HK-2 (cell line): ENCODE data around the gene MKRN1.
"Not testable (repeated sequence)": the region's sequence is repeated elsewhere in the genome, so short reads cannot be mapped to it uniquely, and the experiment has no call there.

ENCODE experiments used
- DNase-seq: peaks from one replicate; pipeline ENCODE4 v3.0.0-alpha.2; 2018; ENCODE audit not compliant: unreplicated experiment

The MKRN1 gene

GRCh38 chr7:140485500-140486265, 6.4 kb upstream of the MKRN1 start:
- DNase-seq = no peak

- no peak for DNase-seq
These were observed 5.7 kb upstream of the MKRN1 start for GRCh38 chr7:140484951-140485499.

GRCh38 chr7:140484479-140484878, 5.2 kb upstream of the MKRN1 start:
- no peak for DNase-seq

GRCh38 chr7:140479739-140480084, 407 bp upstream of the MKRN1 start:
- no peak for DNase-seq

GRCh38 chr7:140478246-140479061, 851 bp downstream of the MKRN1 start:
- DNase-seq = peak; percentile 47

GRCh38 chr7:140476698-140477261, 2.5 kb downstream of the MKRN1 start:
- no peak for DNase-seq

GRCh38 chr7:140475747-140476333, 3.5 kb downstream of the MKRN1 start:
- no peak for DNase-seq

- DNase-seq = no peak
These were observed 16.2 kb downstream of the MKRN1 start for GRCh38 chr7:140463111-140463510.

- DNase-seq = no peak
These were observed 20.4 kb downstream of the MKRN1 start for GRCh38 chr7:140458916-140459315.

GRCh38 chr7:140458201-140458600, 21.1 kb downstream of the MKRN1 start:
- DNase-seq = no peak

GRCh38 chr7:140456551-140457051, 22.7 kb downstream of the MKRN1 start:
- no peak for DNase-seq

- DNase-seq = no peak
These were observed 23.6 kb downstream of the MKRN1 start for GRCh38 chr7:140455743-140456142.

GRCh38 chr7:140454657-140455015, 24.7 kb downstream of the MKRN1 start:
- no peak for DNase-seq

GRCh38 chr7:140453785-140454656, 25.3 kb downstream of the MKRN1 start:
- DNase-seq = not testable (repeated sequence)

GRCh38 chr7:140453273-140453672, 26.0 kb downstream of the MKRN1 start:
- no peak for DNase-seq

GRCh38 chr7:140451716-140452115, 27.6 kb downstream of the MKRN1 start:
- DNase-seq = no peak

GRCh38 chr7:140448781-140449480, 30.4 kb downstream of the MKRN1 start:
- DNase-seq = no peak

- DNase-seq = no peak
These were observed 31.5 kb downstream of the MKRN1 start for GRCh38 chr7:140447841-140448240.

- no peak for DNase-seq
These were observed 32.8 kb downstream of the MKRN1 start for GRCh38 chr7:140446467-140446866.

- no peak for DNase-seq
These were observed 37.8 kb downstream of the MKRN1 start for GRCh38 chr7:140441519-140441918.
